GM12878 (cell line): ENCODE data around the gene ASIC3. TPM values are rescaled to one million over a fixed set of nuclear protein-coding genes. Genes with fewer than 3 reads are reported as not detected.
A peak's percentile ranks its signal among the peaks of the same experiment; 100 is the strongest.

Source experiments
- BACH1 ChIP-seq: fragments of 450-650 bp; IDR thresholded peaks from 2 replicates; pipeline ENCODE4 v1.6.1; 2017; ENCODE audit warnings: mild to moderate bottlenecking, borderline replicate concordance
- BMI1 ChIP-seq: fragments of 450-650 bp; IDR thresholded peaks from 2 replicates; pipeline ENCODE4 v1.6.1; 2016; ENCODE audit warnings: mild to moderate bottlenecking, moderate library complexity, borderline replicate concordance
- CBX5 ChIP-seq: sonication (generic); IDR thresholded peaks from 2 replicates; pipeline ENCODE4 v1.6.1; 2016; ENCODE audit warnings: low read depth, moderate library complexity, mild to moderate bottlenecking, inconsistent platforms
- CHD1 ChIP-seq: IDR thresholded peaks from 2 replicates; pipeline ENCODE4 v1.6.1; 2012; ENCODE audit warnings: low read depth, low read length, improper control_type of control experiment
- CREB1 ChIP-seq: IDR thresholded peaks from 2 replicates; pipeline ENCODE4 v1.6.1; 2012; ENCODE audit warnings: low read depth, mild to moderate bottlenecking, inconsistent platforms
- DPF2 ChIP-seq: fragments of 450-650 bp; IDR thresholded peaks from 2 replicates; pipeline ENCODE4 v1.6.1; 2017; ENCODE audit warnings: mild to moderate bottlenecking
- EGR1 ChIP-seq, 2 experiments: IDR thresholded peaks; 1 replicate in 1 of 2; 2 replicates in 1 of 2; pipeline ENCODE4 v1.6.1; 2011 to 2012; ENCODE audit warnings: low read depth in 2 of 2, low read length in 2 of 2, borderline replicate concordance in 1 of 2, mild to moderate bottlenecking in 1 of 2, moderate library complexity in 1 of 2
- FOXK2 ChIP-seq: fragments of 450-650 bp; IDR thresholded peaks from 2 replicates; pipeline ENCODE4 v1.6.1; 2017; ENCODE audit warnings: mild to moderate bottlenecking, moderate library complexity
- GATAD2B ChIP-seq: fragments of 450-650 bp; conservative IDR thresholded peaks from 2 replicates; pipeline ENCODE4 v1.6.1; 2017; ENCODE audit warnings: low read depth, mild to moderate bottlenecking, moderate library complexity
- JUNB ChIP-seq: IDR thresholded peaks from 2 replicates; pipeline ENCODE4 v1.6.1; 2016; ENCODE audit warnings: antibody characterized with exemption, mild to moderate bottlenecking
- KDM1A ChIP-seq: fragments of 200-600 bp; sonication (generic); IDR thresholded peaks from 2 replicates; pipeline ENCODE4 v1.6.1; 2016; ENCODE audit warnings: borderline replicate concordance
- MTA2 ChIP-seq: fragments of 450-650 bp; IDR thresholded peaks from 2 replicates; pipeline ENCODE4 v1.6.1; 2016; ENCODE audit warnings: low read depth, mild to moderate bottlenecking, moderate library complexity
- NFXL1 ChIP-seq: fragments of 450-650 bp; IDR thresholded peaks from 2 replicates; pipeline ENCODE4 v1.6.1; 2017; ENCODE audit warnings: antibody characterized with exemption, mild to moderate bottlenecking, borderline replicate concordance
- NR2F1 ChIP-seq: fragments of 450-650 bp; conservative IDR thresholded peaks from 2 replicates; pipeline ENCODE4 v1.6.1; 2017; ENCODE audit warnings: mild to moderate bottlenecking
- PAX8 ChIP-seq: fragments of 450-650 bp; IDR thresholded peaks from 2 replicates; pipeline ENCODE4 v1.6.1; 2017; ENCODE audit warnings: mild to moderate bottlenecking, moderate library complexity
- POLR2A ChIP-seq: IDR thresholded peaks from 2 replicates; pipeline ENCODE4 v1.6.1; 2011; ENCODE audit warnings: low read depth, mild to moderate bottlenecking, low read length
- POLR2AphosphoS5 ChIP-seq: IDR thresholded peaks from 2 replicates; pipeline ENCODE4 v1.6.1; 2011; ENCODE audit warnings: mild to moderate bottlenecking, low read length, inconsistent platforms
- RELA ChIP-seq: fragments of 450-650 bp; IDR thresholded peaks from 2 replicates; pipeline ENCODE4 v1.8.0; 2014; ENCODE audit warnings: borderline replicate concordance; ENCODE audit not compliant: partially characterized antibody
- SIX5 ChIP-seq: IDR thresholded peaks from 2 replicates; pipeline ENCODE4 v1.6.1; 2011; ENCODE audit warnings: mild to moderate bottlenecking, low read depth, low read length, moderate library complexity; ENCODE audit not compliant: severe bottlenecking
- SP1 ChIP-seq: IDR thresholded peaks from one replicate; pipeline ENCODE4 v1.6.1; 2011; ENCODE audit warnings: low read depth, low read length
- SREBF2 ChIP-seq: IDR thresholded peaks from 2 replicates; pipeline ENCODE4 v1.6.1; 2012; ENCODE audit warnings: mild to moderate bottlenecking, low read length
- SUPT20H ChIP-seq: IDR thresholded peaks from 2 replicates; pipeline ENCODE4 v1.6.1; 2011; ENCODE audit warnings: low read depth, mild to moderate bottlenecking, low read length, moderate library complexity, borderline replicate concordance; ENCODE audit not compliant: control insufficient read depth
- SUZ12 ChIP-seq: fragments of 200-600 bp; sonication (generic); IDR thresholded peaks from one replicate; pipeline ENCODE4 v1.6.1; 2018; ENCODE audit warnings: antibody characterized with exemption, mild to moderate bottlenecking; ENCODE audit not compliant: unreplicated experiment
- TARDBP ChIP-seq: IDR thresholded peaks from 2 replicates; pipeline ENCODE4 v1.6.1; 2016; ENCODE audit warnings: borderline replicate concordance
- TBL1XR1 ChIP-seq: IDR thresholded peaks from 2 replicates; pipeline ENCODE4 v1.6.1; 2012; ENCODE audit warnings: low read depth, low read length, improper control_type of control experiment
- polyA plus RNA-seq, 11 experiments: library from polyadenylated mRNA; depleted of rRNA in 4 of 11; unstranded in 6 of 11; stranded (reverse) in 5 of 11; fragments of >200 nt; fragmentation: Nextera tagmentation in 4 of 11; fragmentation: Illumina TruSeq in 1 of 11; extraction: Ambion mirVana in 4 of 11; extraction: Trizol in 1 of 11; gene quantifications; 1 replicate in 1 of 11; 2 replicates in 10 of 11; pipeline versions ENCODE4 v1.2.1 to v1.2.3, GENCODE V29; 2011 to 2016; ENCODE audit warnings: inconsistent platforms in 2 of 11, missing spikeins in 2 of 11, low read depth in 1 of 11
- total RNA-seq, 4 experiments: library from RNA; depleted of rRNA in 3 of 4; stranded (reverse); fragments of >200 nt in 3 of 4; fragmentation: Illumina TruSeq in 1 of 4; extraction: Trizol in 1 of 4; gene quantifications; 2 replicates each; pipeline versions ENCODE4 v1.2.1 to v1.2.3, GENCODE V29; 2013 to 2021
- TF ChIP-seq, protein P1 (sequence below): IDR thresholded peaks from 2 replicates; pipeline ENCODE4 v1.6.1; 2011; ENCODE audit warnings: low read depth, mild to moderate bottlenecking, low read length, moderate library complexity, borderline replicate concordance; ENCODE audit errors: extremely low read depth
- TF ChIP-seq, protein P2 (sequence below), 3 experiments: IDR thresholded peaks in 2 of 3; conservative IDR thresholded peaks in 1 of 3; 2 replicates each; pipeline ENCODE4 v1.5.1; 2011; ENCODE audit warnings: low read depth in 3 of 3, low read length in 3 of 3, mild to moderate bottlenecking in 3 of 3, control low read depth in 2 of 3, moderate library complexity in 2 of 3, inconsistent platforms in 1 of 3, mixed read lengths in 1 of 3; ENCODE audit not compliant: control insufficient read depth in 2 of 3, insufficient read depth in 1 of 3; ENCODE audit errors: extremely low read depth in 1 of 3
- TF ChIP-seq, protein P3 (sequence below): fragments of 450-650 bp; IDR thresholded peaks from 2 replicates; pipeline ENCODE4 v1.6.1; 2017; ENCODE audit warnings: borderline replicate concordance
- TF ChIP-seq, protein P4 (sequence below): IDR thresholded peaks from 2 replicates; pipeline ENCODE4 v1.6.1; 2011; ENCODE audit warnings: borderline replicate concordance, low read depth, mild to moderate bottlenecking, moderate library complexity, mixed read lengths, low read length; ENCODE audit not compliant: insufficient read depth; ENCODE audit errors: extremely low read length

The ASIC3 gene
- total and polyA plus RNA-seq, 10 of the 15 experiments (the other 5 are each of a cell fraction or from before 2014, with no cell fraction given) = 0.07 to 1.0 (median 0.44) TPM; not detected in 4

DNA sequence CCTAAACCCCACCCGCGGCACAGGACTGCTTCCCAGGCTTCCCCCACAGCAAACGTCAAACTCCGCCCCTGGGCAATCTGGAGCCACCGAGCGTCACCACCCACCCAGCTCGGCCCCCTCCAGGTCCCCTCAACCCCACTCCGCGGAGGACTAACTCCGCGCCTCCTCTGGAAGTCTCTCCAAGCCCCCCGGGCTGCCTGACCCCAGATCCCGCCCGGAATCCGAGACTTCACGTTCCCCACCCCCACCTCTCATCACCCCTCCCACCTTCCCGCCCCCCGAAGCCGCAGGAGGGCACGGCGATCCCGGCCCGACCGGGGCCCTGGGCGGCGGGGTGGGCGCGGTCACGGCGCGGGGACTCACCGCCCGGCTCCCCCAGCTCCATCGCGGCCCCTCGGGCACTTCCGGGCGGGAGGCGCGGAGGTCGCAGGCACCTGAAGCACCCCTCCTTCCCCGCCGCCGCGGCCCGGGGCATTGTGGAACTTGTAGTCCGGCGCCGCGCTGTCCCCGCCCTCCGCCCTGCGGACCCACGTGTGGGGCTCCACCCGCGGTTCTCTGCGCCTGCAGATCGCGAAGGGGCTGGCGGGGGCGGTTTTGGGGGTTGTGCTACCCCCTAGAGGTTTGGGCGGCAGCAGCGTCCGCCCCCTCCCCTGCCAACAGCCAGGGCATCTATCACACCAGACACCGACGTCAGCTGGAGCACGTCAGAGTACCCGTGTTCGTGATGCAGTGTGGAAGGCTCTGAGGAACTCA lies 34.9 kb downstream of the ASIC3 start, which contains the start of gene TMUB1 (continued):
- TF ChIP-seq PAX8 (no peak), NFXL1 (no peak), SP1 (no peak), JUNB (no peak), DPF2 (peak; percentile 54; the same call in 1 of the 2 replicates), SIX5 (peak; percentile 72), POLR2AphosphoS5 (no peak), GATAD2B (peak; percentile 83; the same call in 1 of the 2 replicates), CREB1 (no peak), SUPT20H (no peak), EGR1 (IDR thresholded peaks at IDR 0.05; ENCODE audit: borderline replicate concordance in 1 of 2, low read depth in 2 of 2, low read length in 2 of 2) (0 out of 3 replicates have a peak, but pooled peaks of 1 of the 2 experiments have one; percentile 25), BMI1 (no peak), TARDBP (peak; percentile 68; the same call in 1 of the 2 replicates), TBL1XR1 (no peak), SUZ12 (no peak), CBX5 (no peak), SREBF2 (no peak), FOXK2 (no peak), KDM1A (no peak), NR2F1 (peak; percentile 59; the same call in 1 of the 2 replicates), BACH1 (peak; percentile 95; the same call in 1 of the 2 replicates), RELA (no peak), MTA2 (no peak), CHD1 (no peak), POLR2A (peak; percentile 73)
- TF ChIP-seq, protein P1, sequence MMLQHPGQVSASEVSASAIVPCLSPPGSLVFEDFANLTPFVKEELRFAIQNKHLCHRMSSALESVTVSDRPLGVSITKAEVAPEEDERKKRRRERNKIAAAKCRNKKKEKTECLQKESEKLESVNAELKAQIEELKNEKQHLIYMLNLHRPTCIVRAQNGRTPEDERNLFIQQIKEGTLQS = 0 out of 2 replicates have a peak, but pooled peaks have one; percentile 7
- TF ChIP-seq, protein P2, sequence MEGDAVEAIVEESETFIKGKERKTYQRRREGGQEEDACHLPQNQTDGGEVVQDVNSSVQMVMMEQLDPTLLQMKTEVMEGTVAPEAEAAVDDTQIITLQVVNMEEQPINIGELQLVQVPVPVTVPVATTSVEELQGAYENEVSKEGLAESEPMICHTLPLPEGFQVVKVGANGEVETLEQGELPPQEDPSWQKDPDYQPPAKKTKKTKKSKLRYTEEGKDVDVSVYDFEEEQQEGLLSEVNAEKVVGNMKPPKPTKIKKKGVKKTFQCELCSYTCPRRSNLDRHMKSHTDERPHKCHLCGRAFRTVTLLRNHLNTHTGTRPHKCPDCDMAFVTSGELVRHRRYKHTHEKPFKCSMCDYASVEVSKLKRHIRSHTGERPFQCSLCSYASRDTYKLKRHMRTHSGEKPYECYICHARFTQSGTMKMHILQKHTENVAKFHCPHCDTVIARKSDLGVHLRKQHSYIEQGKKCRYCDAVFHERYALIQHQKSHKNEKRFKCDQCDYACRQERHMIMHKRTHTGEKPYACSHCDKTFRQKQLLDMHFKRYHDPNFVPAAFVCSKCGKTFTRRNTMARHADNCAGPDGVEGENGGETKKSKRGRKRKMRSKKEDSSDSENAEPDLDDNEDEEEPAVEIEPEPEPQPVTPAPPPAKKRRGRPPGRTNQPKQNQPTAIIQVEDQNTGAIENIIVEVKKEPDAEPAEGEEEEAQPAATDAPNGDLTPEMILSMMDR (IDR thresholded peaks at IDR 0.05 in 2 of 3, conservative IDR thresholded peaks at IDR 0.05 in 1 of 3; ENCODE audit: control insufficient read depth in 2 of 3, extremely low read depth in 1 of 3, insufficient read depth in 1 of 3, low read depth in 3 of 3, low read length in 3 of 3) = no peak
- TF ChIP-seq, protein P3, sequence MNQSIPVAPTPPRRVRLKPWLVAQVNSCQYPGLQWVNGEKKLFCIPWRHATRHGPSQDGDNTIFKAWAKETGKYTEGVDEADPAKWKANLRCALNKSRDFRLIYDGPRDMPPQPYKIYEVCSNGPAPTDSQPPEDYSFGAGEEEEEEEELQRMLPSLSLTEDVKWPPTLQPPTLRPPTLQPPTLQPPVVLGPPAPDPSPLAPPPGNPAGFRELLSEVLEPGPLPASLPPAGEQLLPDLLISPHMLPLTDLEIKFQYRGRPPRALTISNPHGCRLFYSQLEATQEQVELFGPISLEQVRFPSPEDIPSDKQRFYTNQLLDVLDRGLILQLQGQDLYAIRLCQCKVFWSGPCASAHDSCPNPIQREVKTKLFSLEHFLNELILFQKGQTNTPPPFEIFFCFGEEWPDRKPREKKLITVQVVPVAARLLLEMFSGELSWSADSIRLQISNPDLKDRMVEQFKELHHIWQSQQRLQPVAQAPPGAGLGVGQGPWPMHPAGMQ = no peak
- TF ChIP-seq, protein P4, sequence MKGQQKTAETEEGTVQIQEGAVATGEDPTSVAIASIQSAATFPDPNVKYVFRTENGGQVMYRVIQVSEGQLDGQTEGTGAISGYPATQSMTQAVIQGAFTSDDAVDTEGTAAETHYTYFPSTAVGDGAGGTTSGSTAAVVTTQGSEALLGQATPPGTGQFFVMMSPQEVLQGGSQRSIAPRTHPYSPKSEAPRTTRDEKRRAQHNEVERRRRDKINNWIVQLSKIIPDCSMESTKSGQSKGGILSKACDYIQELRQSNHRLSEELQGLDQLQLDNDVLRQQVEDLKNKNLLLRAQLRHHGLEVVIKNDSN = peak; percentile 67
